ENCODE measurements around the gene SENP8. TPM values are rescaled to one million over a fixed set of nuclear protein-coding genes. Genes with fewer than 3 reads are reported as not detected.

SENP8 gene
- total and polyA plus RNA-seq, 2 of the 4 experiments (the other 2 are of a cell fraction), result 1.6 to 2.9 TPM

GRCh38 chr15:72169921-72170611 is 51.9 kb downstream of the SENP8 start:
- no peak overlapping the region for H3K4me3 ChIP-seq (ENCODE audit: insufficient read depth, low read depth, low read length)
- no TSS peak for BruUV-seq (replicated peaks)
- H3K18ac ChIP-seq (ENCODE audit: low read depth, low read length), result no peak overlapping the region
- H4K20me1 ChIP-seq (ENCODE audit: insufficient read depth, low read length), result no peaks in the 10 kb centered on the region
- H2BK5ac ChIP-seq (ENCODE audit: low read depth, low read length, poor library complexity, severe bottlenecking), result no peak overlapping the region
- no peaks in the 10 kb centered on the region for H3K36me3 ChIP-seq (ENCODE audit: control insufficient read depth, insufficient read depth, low read length)
- 93% methylated on average over 3 of the region's 16 CpGs; no CpG with 5 or more reads in 1 of the 2 experiments for WGBS, 2 experiments (ENCODE audit: extremely low coverage in 2 of 2, insufficient read length in 1 of 2)
- H3K56ac ChIP-seq (ENCODE audit: extremely low read depth, insufficient read depth, low read length), result no peak overlapping the region
- H4K91ac ChIP-seq (ENCODE audit: insufficient read depth, low read depth, low read length), result no peak overlapping the region
- dilution Hi-C loops (cut with HindIII; ENCODE audit: low sequenced_read_pairs, unreplicated experiment) (no loop called here), in situ Hi-C loops (cut with MboI; ENCODE audit: low sequenced_read_pairs) (no loop called here), intact Hi-C loops (cut with micrococcal nuclease) (no loop called here)
- no peak overlapping the region for H3K9ac ChIP-seq (ENCODE audit: low read depth, low read length)
- H3K4me2 ChIP-seq (ENCODE audit: low read depth, low read length), result no peak overlapping the region
- H2AK5ac ChIP-seq (ENCODE audit: low read depth, low read length), result no peak overlapping the region
- no peak for ATAC-seq (ENCODE audit: low read depth)
- no peaks in the 10 kb centered on the region for H3K79me1 ChIP-seq (ENCODE audit: low read depth in 1 of 2, low read length in 2 of 2)
- H4K8ac ChIP-seq (ENCODE audit: low read depth in 2 of 2, low read length in 2 of 2), result no peak overlapping the region
- no peak overlapping the region for H3K14ac ChIP-seq (replicated peaks; ENCODE audit: low read depth, low read length)
- H3K23ac ChIP-seq (ENCODE audit: low read depth, low read length), result no peak overlapping the region
- no peak overlapping the region for H2AK9ac ChIP-seq (replicated peaks; ENCODE audit: low read depth, low read length, poor library complexity)
- H2BK15ac ChIP-seq (ENCODE audit: low read depth, low read length), result no peak overlapping the region
- no peak for TF ChIP-seq CTCF (conservative IDR thresholded peaks at IDR 0.05; ENCODE audit: low read depth, low read length)
- no peak for TF ChIP-seq POLR2A (IDR thresholded peaks at IDR 0.05; ENCODE audit: low read depth, low read length)
- TF ChIP-seq SMC3 (IDR thresholded peaks at IDR 0.05; ENCODE audit: low read depth, low read length), result no peak
- no peak for TF ChIP-seq CHD1 (IDR thresholded peaks at IDR 0.05; ENCODE audit: low read depth, low read length)
- TF ChIP-seq CEBPB (IDR thresholded peaks at IDR 0.05; ENCODE audit: low read depth, low read length), result no peak
- TF ChIP-seq MAFK (IDR thresholded peaks at IDR 0.05; ENCODE audit: low read depth, low read length), result no peak
- no peak for TF ChIP-seq MXI1 (IDR thresholded peaks at IDR 0.05; ENCODE audit: borderline replicate concordance, low read depth, low read length)
- TF ChIP-seq ELK1 (IDR thresholded peaks at IDR 0.05; ENCODE audit: borderline replicate concordance, low read depth, low read length), result no peak
- no peak for TF ChIP-seq MAZ (IDR thresholded peaks at IDR 0.05; ENCODE audit: borderline replicate concordance, low read depth, low read length)
- TF ChIP-seq RCOR1 (IDR thresholded peaks at IDR 0.05; ENCODE audit: insufficient replicate concordance, low read length), result no peak
- TF ChIP-seq FOS (IDR thresholded peaks at IDR 0.05; ENCODE audit: low read depth, low read length), result no peak
- H2BK20ac ChIP-seq (ENCODE audit: low read depth, low read length), result no peak overlapping the region
- H2BK120ac ChIP-seq (ENCODE audit: low read depth, low read length), result no peak overlapping the region
- no peak overlapping the region for H3K27ac ChIP-seq (ENCODE audit: insufficient read depth, low read length)
- peaks cover 12% of the 10 kb centered on the region for H3K4me1 ChIP-seq (ENCODE audit: control insufficient read depth, insufficient read depth, low read length)
- no peak overlapping the region for H4K5ac ChIP-seq (ENCODE audit: low read depth, low read length)
- H3K27me3 ChIP-seq (ENCODE audit: control insufficient read depth, insufficient read depth, low read length), result peaks cover 72% of the 10 kb centered on the region
- no peaks in the 10 kb centered on the region; the same call in none of the 2 replicates for H3K9me1 ChIP-seq (ENCODE audit: insufficient read depth, low read length)
- H3K9me3 ChIP-seq (ENCODE audit: control insufficient read depth, insufficient read depth, low read length), result no peaks in the 10 kb centered on the region
- ChIA-PET POLR2A (ENCODE audit: unreplicated experiment) (no interaction called here), CTCF (no interaction called here)
- DNase-seq, result no peak
- no peak overlapping the region for H3K4ac ChIP-seq (ENCODE audit: low read depth, low read length)
- H2AFZ ChIP-seq (replicated peaks; ENCODE audit: low read length, poor library complexity), result no peak overlapping the region

Data from IMR-90 (cell line).